PC-9 (cell line): ENCODE results near the gene MED13L. TPM values are rescaled to one million over a fixed set of nuclear protein-coding genes. Genes with fewer than 3 reads are reported as not detected.

ENCODE experiments used
- BruUV-seq: library from RNA; stranded (reverse); fragments of 400-500 nt; replicated peaks from 2 replicates; lab custom pipeline; 2021; lab: Mats Ljungman, UMichigan
- CTCF ChIA-PET: fragments of 300-600 bp; sonication (Branson Sonifier 250); formaldehyde crosslinking; loops from one replicate; lab custom pipeline; 2022; ENCODE audit warnings: antibody characterized with exemption; lab: Charles Lee
- POLR2A ChIA-PET: fragments of 300-600 bp; sonication (Branson Sonifier 250); formaldehyde crosslinking; loops from one replicate; lab custom pipeline; 2022; ENCODE audit warnings: antibody characterized with exemption; ENCODE audit not compliant: unreplicated experiment; lab: Charles Lee
- DNase-seq, 2 experiments: peaks; one replicate each; pipeline versions ENCODE4 v3.0.0 to v3.0.0-alpha.2; 2015 to 2022; ENCODE audit warnings: mixed read lengths in 1 of 2
- H2AFZ ChIP-seq: fragments of 200-600 bp; sonication (generic); 2 replicates; pipeline ENCODE4 v1.8.1; 2017; ENCODE audit warnings: antibody characterized with exemption
- H3F3A ChIP-seq: fragments of 200-600 bp; sonication (generic); 2 replicates; pipeline ENCODE4 v1.8.1; 2017; ENCODE audit warnings: antibody characterized with exemption, mild to moderate bottlenecking, low read depth; ENCODE audit not compliant: insufficient read depth
- H3K27ac ChIP-seq: fragments of 200-600 bp; sonication (generic); 2 replicates; pipeline ENCODE4 v1.6.1; 2016; ENCODE audit warnings: mixed run types
- H3K27me3 ChIP-seq: fragments of 200-600 bp; sonication (generic); 2 replicates; pipeline ENCODE4 v1.6.1; 2016; ENCODE audit warnings: low read depth, mixed run types; ENCODE audit not compliant: insufficient read depth
- H3K36me3 ChIP-seq: fragments of 200-600 bp; sonication (generic); 2 replicates; pipeline ENCODE4 v1.6.1; 2016; ENCODE audit warnings: low read depth, mixed run types
- H3K4me1 ChIP-seq: fragments of 200-600 bp; sonication (generic); replicated peaks from 2 replicates; pipeline ENCODE4 v1.6.1; 2016; ENCODE audit warnings: mixed run types; ENCODE audit not compliant: insufficient read depth
- H3K4me2 ChIP-seq: fragments of 200-600 bp; sonication (generic); 2 replicates; pipeline ENCODE4 v1.6.1; 2017; ENCODE audit warnings: mixed run types
- H3K4me3 ChIP-seq: fragments of 200-600 bp; sonication (generic); 2 replicates; pipeline ENCODE4 v1.6.1; 2016; ENCODE audit warnings: mixed run types
- H3K79me2 ChIP-seq: fragments of 200-600 bp; sonication (generic); 2 replicates; pipeline ENCODE4 v1.6.1; 2017; ENCODE audit warnings: low read depth, mixed run types
- H3K9me2 ChIP-seq: fragments of 200-600 bp; sonication (generic); 2 replicates; pipeline ENCODE4 v1.8.1; 2017; ENCODE audit warnings: mild to moderate bottlenecking; ENCODE audit not compliant: insufficient read depth
- H3K9me3 ChIP-seq: fragments of 200-600 bp; sonication (generic); 2 replicates; pipeline ENCODE4 v1.8.1; 2016; ENCODE audit warnings: low read depth; ENCODE audit not compliant: insufficient read depth
- H4K20me1 ChIP-seq: fragments of 200-600 bp; sonication (generic); 2 replicates; pipeline ENCODE4 v1.8.1; 2017; ENCODE audit not compliant: insufficient read depth
- EZH2 ChIP-seq: fragments of 200-600 bp; sonication (generic); IDR thresholded peaks from 2 replicates; pipeline ENCODE4 v1.8.0; 2017; ENCODE audit warnings: antibody characterized with exemption, low read depth
- intact Hi-C: fragments of 100-400 bp; cut with micrococcal nuclease; formaldehyde crosslinking; loops from one replicate; pipeline ENCODE4 v1.10.0; 2022; ENCODE audit not compliant: unreplicated experiment
- total RNA-seq: library from RNA; stranded (reverse); gene quantifications from 2 replicates; pipeline ENCODE4 v1.2.3, GENCODE V29; 2021
- TF ChIP-seq, protein P1 (sequence below): fragments of 200-600 bp; sonication (generic); conservative IDR thresholded peaks from 2 replicates; pipeline ENCODE4 v1.6.1; 2017; ENCODE audit warnings: mixed run types, antibody characterized with exemption, mild to moderate bottlenecking, moderate library complexity

The MED13L gene
- total RNA-seq, 1 experiment from 2014 or later = 89.5 TPM

GRCh38 chr12:116136340-116136739 lies 141.2 kb downstream of the MED13L start:
- H2AFZ ChIP-seq = no peak overlapping the region
- H3K36me3 ChIP-seq = no peaks in the 10 kb centered on the region
- no peaks in the 10 kb centered on the region for H3K9me2 ChIP-seq
- ChIA-PET CTCF (interaction anchor here (0.6 to 1.3 kb wide), 3 partner anchors 23 to 573 kb away, joined by 3 to 13 read pairs (median 11); no protein-coding TSS in a partner anchor), POLR2A (no interaction called here)
- peaks cover 6% of the 10 kb centered on the region; the same call in 1 of the 2 replicates for H3K9me3 ChIP-seq
- peaks cover 13% of the 10 kb centered on the region for H3F3A ChIP-seq
- TF ChIP-seq, protein P1, sequence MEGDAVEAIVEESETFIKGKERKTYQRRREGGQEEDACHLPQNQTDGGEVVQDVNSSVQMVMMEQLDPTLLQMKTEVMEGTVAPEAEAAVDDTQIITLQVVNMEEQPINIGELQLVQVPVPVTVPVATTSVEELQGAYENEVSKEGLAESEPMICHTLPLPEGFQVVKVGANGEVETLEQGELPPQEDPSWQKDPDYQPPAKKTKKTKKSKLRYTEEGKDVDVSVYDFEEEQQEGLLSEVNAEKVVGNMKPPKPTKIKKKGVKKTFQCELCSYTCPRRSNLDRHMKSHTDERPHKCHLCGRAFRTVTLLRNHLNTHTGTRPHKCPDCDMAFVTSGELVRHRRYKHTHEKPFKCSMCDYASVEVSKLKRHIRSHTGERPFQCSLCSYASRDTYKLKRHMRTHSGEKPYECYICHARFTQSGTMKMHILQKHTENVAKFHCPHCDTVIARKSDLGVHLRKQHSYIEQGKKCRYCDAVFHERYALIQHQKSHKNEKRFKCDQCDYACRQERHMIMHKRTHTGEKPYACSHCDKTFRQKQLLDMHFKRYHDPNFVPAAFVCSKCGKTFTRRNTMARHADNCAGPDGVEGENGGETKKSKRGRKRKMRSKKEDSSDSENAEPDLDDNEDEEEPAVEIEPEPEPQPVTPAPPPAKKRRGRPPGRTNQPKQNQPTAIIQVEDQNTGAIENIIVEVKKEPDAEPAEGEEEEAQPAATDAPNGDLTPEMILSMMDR = no peak
- no peak for TF ChIP-seq EZH2
- H3K27me3 ChIP-seq = no peaks in the 10 kb centered on the region
- peaks cover 34% of the 10 kb centered on the region for H4K20me1 ChIP-seq
- intact Hi-C loops = no loop called here
- H3K4me1 ChIP-seq = peaks cover 15% of the 10 kb centered on the region
- H3K4me2 ChIP-seq = no peak overlapping the region
- DNase-seq = no peak
- H3K4me3 ChIP-seq = no peak overlapping the region
- BruUV-seq = no TSS peak
- peaks cover 97% of the 10 kb centered on the region for H3K79me2 ChIP-seq
- H3K27ac ChIP-seq = no peak overlapping the region

- no peaks in the 10 kb centered on the region for H3K36me3 ChIP-seq
- peaks cover 13% of the 10 kb centered on the region for H3F3A ChIP-seq
- H3K4me3 ChIP-seq = no peak overlapping the region
- H4K20me1 ChIP-seq = peaks cover 37% of the 10 kb centered on the region
- H3K4me2 ChIP-seq = no peak overlapping the region
- peaks cover 6% of the 10 kb centered on the region; the same call in 1 of the 2 replicates for H3K9me3 ChIP-seq
- H3K79me2 ChIP-seq = peaks cover 97% of the 10 kb centered on the region
- H2AFZ ChIP-seq = no peak overlapping the region
- DNase-seq = peak; percentile 20 to 50
- H3K4me1 ChIP-seq = peaks cover 15% of the 10 kb centered on the region
- H3K27me3 ChIP-seq = no peaks in the 10 kb centered on the region
- no TSS peak for BruUV-seq
- H3K9me2 ChIP-seq = no peaks in the 10 kb centered on the region
- TF ChIP-seq, protein P1 = no peak
- no peak for TF ChIP-seq EZH2
- peak overlapping the region; percentile 28; the same call in 1 of the 2 replicates for H3K27ac ChIP-seq
- ChIA-PET CTCF (interaction anchor here (0.6 to 1.3 kb wide), 2 partner anchors 24 to 574 kb away, joined by 3 to 11 read pairs; no protein-coding TSS in a partner anchor), POLR2A (no interaction called here)
- intact Hi-C loops = no loop called here
Observed at GRCh38 chr12:116135209-116135930, 142.1 kb downstream of the MED13L start.

- DNase-seq = no peak
- Histone ChIP-seq H3K4me3 (no peak overlapping the region), H3K4me2 (no peak overlapping the region), H3K9me3 (peaks cover 6% of the 10 kb centered on the region; the same call in 1 of the 2 replicates), H2AFZ (no peak overlapping the region), H3F3A (peaks cover 13% of the 10 kb centered on the region; the same call in 1 of the 2 replicates), H3K79me2 (peaks cover 98% of the 10 kb centered on the region), H4K20me1 (peaks cover 52% of the 10 kb centered on the region), H3K9me2 (no peaks in the 10 kb centered on the region), H3K27ac (no peak overlapping the region), H3K36me3 (no peaks in the 10 kb centered on the region), H3K27me3 (no peaks in the 10 kb centered on the region), H3K4me1 (peaks cover 15% of the 10 kb centered on the region)
- TF ChIP-seq, protein P1 = no peak
- no peak for TF ChIP-seq EZH2
- POLR2A ChIA-PET = no interaction called here
- BruUV-seq = no TSS peak
- CTCF ChIA-PET = no interaction called here
- intact Hi-C loops = no loop called here
Observed at GRCh38 chr12:116133636-116134214, 143.8 kb downstream of the MED13L start.
